ENCODE results near the gene SP3.

Gene SP3

DNA sequence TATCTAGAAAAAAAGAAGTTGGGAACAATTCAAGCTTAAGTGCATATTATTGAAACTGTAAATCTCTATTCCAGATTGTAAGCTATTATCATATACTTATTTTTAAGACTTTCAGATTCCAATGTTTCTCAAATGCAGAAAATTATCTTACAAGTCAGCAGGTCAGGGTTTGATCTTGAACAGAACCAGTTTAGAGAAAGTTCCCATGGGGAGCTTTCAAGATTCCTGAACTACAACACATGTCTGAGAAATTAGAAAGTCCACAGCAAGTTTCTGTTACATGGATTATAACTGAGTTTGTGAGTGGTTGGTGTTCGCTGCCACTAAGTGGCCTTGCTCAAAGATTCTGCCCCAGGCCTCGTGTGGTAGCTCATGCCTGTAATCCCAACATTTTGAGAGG, 31.6 kb upstream of the SP3 start:
- DNase-seq (ENCODE audit: low read depth): no peak

- no peak for DNase-seq (ENCODE audit: low read depth)
Measured at GRCh38 chr2:173993459-173993858, 28.3 kb upstream of the SP3 start.

- no peak for DNase-seq (ENCODE audit: low read depth)
Measured at GRCh38 chr2:173991856-173992588, 26.8 kb upstream of the SP3 start.

GRCh38 chr2:173990970-173991819, 26.0 kb upstream of the SP3 start:
- no peak for DNase-seq (ENCODE audit: low read depth)

GRCh38 chr2:173990245-173990644, 25.1 kb upstream of the SP3 start:
- no peak for DNase-seq (ENCODE audit: low read depth)

GRCh38 chr2:173989884-173990215, 24.7 kb upstream of the SP3 start:
- DNase-seq (ENCODE audit: low read depth): no peak

DNA sequence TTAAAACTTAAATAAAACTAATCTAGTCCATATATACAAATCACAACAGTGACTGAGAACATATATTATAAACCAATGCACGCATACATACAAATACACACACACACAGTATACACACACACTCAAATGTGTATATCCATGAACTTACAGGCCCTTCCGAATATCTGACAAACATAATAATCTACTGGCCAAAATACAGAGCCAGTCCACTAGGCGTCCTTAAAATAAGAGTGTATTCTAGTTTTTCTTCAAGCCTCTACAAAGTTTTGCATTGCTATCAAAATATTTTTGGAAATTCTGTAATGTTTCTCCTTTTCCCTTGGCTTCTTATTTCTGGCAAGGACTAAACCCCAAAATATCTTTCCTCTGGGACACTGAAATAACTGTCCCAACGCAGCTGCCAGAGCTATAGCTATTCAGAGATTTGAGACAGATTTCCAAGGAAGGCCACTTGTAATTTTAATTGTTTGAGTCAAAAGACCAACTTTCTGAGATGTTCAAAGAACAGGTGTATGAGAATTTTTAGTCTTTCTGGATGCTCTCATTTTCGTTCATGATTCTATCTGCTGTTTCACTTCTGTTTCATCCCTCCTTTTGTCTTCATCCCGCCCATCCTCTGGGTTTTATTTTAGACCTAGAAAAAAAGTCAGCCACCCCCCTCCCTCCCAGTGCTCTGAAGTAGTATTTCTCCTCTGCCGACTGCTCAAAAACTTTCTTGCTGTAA, 24.1 kb upstream of the SP3 start:
- DNase-seq (ENCODE audit: low read depth): no peak

DNA sequence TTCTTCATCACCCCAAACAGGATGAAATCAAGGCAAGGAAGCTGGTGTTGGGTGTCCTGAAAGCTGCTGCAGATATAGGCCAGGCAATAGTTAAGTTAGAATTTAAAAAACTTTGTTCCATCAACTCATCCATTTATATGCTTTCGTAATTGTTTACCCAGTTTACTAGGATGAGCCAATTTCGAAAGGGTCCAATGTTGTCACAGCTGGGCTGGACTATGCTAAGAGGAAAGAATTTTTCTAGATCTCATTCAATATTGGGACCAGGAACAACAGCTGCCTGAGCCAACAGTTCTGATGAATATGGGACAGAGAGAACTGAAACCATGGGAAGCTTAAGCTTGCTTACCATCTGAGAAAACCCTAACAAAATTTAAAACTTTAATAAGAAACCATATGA, 21.6 kb upstream of the SP3 start:
- no peak for DNase-seq (ENCODE audit: low read depth)

DNA sequence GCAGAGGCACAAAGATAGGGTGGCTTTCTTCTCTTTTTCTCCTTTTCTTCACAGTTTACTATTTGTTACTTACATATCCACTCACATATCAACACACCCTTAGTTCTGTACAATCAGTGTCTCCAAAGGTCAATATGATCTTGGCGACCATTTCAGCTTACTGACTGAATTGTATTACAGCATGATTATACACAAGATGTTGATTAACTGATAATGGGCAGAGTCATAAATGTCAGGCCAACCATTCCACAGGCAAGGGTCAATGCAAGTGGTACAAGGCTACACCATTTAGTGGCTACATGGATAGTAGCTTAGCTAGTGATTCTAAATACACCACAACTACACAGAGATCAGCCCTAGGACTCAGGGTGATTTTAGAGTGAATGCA, 20.4 kb upstream of the SP3 start:
- no peak for DNase-seq (ENCODE audit: low read depth)

- DNase-seq (ENCODE audit: low read depth): no peak
Measured at GRCh38 chr2:173984866-173985604, 19.9 kb upstream of the SP3 start.

GRCh38 chr2:173983391-173983871, 18.3 kb upstream of the SP3 start:
- no peak for DNase-seq (ENCODE audit: low read depth)

GRCh38 chr2:173982918-173983317, 17.7 kb upstream of the SP3 start:
- no peak for DNase-seq (ENCODE audit: low read depth)

GRCh38 chr2:173982182-173982714, 17.1 kb upstream of the SP3 start:
- DNase-seq (ENCODE audit: low read depth): no peak

DNA sequence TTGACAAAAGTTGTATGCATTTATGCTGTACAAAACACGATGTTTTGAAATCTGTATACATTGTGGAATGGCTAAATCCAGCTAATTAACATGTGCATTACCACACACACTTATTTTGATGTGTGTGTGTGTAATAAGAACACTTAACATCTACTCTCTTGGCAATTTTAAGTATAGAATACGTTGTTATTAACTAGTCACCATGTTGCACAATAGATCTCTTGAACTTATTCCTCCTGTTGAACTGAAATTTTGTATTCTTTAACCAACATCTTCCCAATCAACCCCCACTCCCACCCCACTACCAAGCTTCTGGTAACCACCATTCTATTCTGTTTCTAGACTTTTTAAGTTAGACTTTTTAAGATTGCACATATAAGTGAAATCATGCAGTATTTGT, 16.3 kb upstream of the SP3 start:
- no peak for DNase-seq (ENCODE audit: low read depth)

GRCh38 chr2:173979751-173980351, 14.7 kb upstream of the SP3 start:
- DNase-seq (ENCODE audit: low read depth): no peak

DNA sequence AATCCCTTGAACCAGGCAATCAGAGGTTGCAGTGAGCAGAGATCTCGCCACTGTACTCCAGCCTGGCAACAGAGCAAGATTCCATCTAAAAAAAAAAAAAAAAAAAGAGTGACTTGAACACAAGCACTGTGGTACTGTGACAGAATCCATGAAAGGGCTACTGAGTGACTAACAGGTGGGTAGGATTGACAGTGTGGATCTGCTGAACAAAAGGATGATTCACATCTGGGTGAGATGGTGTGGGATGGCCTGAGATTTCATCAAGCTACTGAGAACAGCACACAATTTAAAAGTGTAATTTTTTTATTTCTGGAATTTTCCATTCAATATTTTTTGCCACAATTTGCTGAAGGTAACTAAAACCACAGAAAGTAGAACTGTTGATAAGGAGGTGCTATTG, 13.3 kb upstream of the SP3 start:
- no peak for DNase-seq (ENCODE audit: low read depth)

- no peak for DNase-seq (ENCODE audit: low read depth)
Measured at GRCh38 chr2:173972636-173973035, 7.5 kb upstream of the SP3 start.

GRCh38 chr2:173972165-173972564, 7.0 kb upstream of the SP3 start:
- DNase-seq (ENCODE audit: low read depth): no peak

DNA sequence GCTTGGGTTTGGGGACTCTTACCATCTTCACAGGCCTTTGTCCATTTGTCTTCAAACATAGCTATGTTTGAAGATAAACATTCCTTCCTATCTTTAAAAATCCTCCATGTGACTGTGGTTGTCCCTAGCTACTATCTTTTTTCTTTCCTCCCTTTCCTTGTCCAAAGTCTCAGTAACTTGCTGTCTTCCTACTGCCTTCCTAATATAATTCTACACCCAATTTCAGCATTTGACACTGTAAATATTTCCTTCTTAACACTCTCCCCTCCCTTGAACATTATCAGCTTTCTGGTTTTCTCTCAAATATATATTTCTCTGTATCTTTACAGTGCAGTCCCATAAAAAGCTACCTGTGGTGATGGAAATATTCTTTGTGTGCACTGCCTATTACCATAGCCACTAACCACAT, 5.3 kb upstream of the SP3 start:
- DNase-seq (ENCODE audit: low read depth): no peak

DNA sequence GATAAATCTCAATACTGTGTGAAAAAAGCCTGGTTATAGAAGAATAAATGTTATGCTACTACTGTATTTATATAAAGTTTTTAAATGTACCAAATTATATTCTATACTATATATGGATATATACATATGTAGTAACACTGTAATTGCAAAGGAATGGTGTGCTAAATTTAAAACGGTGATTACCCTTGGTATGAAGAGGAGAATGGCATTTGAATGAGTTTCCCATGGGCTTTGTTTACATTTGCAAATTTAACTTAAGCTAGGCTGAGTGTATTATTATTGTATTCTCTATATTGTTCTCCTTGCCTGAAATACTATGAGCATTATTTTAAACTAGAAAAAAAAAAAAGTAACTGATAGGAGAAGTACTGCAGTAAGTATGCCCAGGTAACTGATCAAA, 4.7 kb upstream of the SP3 start:
- DNase-seq (ENCODE audit: low read depth): no peak

DNA sequence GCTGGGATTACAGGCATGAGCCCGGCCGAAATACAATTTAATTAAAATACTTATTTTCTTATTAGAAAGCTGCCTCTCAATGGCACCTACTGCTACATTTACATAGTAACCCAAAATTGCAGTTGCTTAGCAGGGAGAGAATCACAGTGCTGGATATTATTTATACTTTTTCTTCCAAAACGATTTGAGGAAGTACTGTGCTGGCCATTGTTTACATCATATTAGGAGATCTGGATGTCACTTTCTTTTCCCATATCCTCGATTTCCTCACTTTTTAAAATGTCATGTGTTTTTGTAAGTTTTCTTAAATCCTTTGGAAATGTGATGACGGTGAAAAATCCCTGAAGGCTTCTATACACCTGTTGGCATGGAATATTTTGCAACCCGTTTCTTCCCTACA, 3.4 kb upstream of the SP3 start:
- no peak for DNase-seq (ENCODE audit: low read depth)
